GM12872 (cell line): ENCODE data around the gene MED13.

Experiments
- TF ChIP-seq, protein P1 (sequence below): IDR thresholded peaks from 3 replicates; pipeline ENCODE4 v1.5.1; 2011; ENCODE audit warnings: low read depth, mild to moderate bottlenecking, low read length, moderate library complexity; ENCODE audit not compliant: insufficient read depth

Gene MED13

DNA sequence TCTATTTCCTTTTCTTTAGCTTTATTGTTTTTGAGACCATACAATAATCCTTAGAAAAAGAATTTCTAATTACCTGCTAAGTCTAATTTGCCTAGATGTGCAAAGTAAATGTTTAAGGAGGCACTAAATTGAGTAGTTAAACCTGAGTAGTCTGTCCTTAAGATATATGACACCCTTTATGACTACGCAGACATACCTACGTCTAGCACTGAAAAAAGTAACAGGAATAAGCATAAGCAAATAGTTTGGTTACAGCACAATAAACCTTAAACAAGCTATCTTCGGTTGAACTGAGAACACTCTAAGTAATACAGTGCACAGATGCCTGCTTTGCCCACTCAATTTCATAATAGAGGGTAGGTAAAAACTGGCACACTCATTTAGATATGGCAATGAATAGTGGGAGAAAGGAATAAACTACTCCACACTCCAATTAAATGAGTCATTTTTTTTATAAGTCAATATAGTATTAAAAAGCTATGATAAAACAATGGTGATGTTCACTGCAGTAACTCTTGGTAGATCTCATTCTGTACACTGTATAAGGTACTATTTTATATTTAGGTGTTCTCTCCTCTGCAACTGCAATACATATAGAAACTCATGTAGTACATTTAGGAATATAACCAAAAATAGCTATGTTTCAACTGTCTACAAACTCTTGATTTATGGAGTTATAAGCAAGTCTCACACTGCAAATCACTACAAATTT, 117.6 kb downstream of the MED13 start:
- TF ChIP-seq, protein P1, sequence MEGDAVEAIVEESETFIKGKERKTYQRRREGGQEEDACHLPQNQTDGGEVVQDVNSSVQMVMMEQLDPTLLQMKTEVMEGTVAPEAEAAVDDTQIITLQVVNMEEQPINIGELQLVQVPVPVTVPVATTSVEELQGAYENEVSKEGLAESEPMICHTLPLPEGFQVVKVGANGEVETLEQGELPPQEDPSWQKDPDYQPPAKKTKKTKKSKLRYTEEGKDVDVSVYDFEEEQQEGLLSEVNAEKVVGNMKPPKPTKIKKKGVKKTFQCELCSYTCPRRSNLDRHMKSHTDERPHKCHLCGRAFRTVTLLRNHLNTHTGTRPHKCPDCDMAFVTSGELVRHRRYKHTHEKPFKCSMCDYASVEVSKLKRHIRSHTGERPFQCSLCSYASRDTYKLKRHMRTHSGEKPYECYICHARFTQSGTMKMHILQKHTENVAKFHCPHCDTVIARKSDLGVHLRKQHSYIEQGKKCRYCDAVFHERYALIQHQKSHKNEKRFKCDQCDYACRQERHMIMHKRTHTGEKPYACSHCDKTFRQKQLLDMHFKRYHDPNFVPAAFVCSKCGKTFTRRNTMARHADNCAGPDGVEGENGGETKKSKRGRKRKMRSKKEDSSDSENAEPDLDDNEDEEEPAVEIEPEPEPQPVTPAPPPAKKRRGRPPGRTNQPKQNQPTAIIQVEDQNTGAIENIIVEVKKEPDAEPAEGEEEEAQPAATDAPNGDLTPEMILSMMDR: no peak

DNA sequence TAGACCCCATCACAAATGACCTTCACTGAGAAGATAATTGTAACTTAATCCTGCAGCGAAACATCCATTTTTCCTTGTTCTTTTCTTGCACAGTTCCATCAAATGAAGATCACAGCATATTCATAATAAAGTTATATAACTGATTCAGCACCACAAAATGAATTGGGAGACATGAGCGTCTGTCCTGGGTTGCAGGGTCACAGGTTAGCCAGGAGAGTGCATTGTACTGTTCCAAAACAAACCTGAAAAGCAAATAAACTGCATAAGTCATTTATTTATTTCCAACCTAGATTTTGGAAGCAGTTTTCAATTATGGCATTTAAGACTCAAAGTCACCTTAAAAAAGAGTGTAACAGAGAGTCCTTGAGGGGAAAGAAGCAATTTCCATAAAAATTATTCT, 118.7 kb downstream of the MED13 start:
- TF ChIP-seq, protein P1: no peak

DNA sequence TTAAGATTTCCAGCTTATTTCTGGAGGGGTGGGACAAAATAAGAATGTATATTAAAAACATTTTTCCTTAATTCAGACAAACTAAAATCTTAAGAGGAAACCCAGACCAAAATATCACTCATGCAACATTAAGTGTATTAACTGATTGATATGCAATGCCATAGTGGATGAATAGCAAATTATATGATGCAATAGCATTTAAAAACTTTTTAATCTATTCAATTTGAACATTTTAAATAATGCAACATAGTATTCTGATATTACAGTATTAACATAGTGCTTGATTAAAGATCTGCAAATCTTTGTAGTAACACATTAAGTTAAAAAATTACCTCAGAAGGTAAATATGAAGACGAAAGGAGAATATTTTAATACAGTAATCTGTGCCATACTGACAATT, 122.0 kb downstream of the MED13 start:
- TF ChIP-seq, protein P1: no peak

DNA sequence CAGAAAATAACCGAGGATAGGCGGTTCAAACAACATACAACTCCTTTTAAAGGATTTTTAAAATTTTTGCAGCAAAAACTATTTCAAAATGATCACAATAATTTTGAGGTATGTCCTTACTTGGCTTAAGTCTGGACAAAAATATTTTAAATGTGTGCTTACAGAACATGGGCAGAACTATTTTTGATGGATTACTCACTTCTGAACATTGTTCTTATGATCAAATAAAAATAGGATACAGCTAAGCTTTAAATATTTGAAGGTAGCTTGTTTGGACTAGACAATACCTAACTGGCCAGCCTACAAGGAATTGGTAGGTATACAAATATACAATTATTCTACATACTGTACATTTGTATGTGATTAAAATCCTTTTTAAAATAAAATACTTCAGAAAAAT, 123.0 kb downstream of the MED13 start:
- TF ChIP-seq, protein P1: no peak

DNA sequence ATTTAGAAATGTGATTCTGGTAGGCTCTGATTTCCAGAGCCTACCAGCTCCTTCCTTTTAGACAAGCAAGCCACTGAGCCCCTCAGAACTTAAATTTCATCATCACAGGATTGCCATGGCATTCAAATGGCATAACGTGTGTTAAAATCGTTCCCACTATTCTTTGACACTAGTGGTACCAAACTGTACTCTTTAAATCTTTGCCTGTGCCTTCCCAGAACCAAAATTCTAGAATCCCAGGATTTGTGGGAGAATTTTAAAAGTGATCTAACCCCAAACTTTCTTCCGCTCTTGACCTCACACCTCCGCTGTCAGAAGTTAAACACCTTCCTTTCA, 137.0 kb downstream of the MED13 start:
- TF ChIP-seq, protein P1: no peak

DNA sequence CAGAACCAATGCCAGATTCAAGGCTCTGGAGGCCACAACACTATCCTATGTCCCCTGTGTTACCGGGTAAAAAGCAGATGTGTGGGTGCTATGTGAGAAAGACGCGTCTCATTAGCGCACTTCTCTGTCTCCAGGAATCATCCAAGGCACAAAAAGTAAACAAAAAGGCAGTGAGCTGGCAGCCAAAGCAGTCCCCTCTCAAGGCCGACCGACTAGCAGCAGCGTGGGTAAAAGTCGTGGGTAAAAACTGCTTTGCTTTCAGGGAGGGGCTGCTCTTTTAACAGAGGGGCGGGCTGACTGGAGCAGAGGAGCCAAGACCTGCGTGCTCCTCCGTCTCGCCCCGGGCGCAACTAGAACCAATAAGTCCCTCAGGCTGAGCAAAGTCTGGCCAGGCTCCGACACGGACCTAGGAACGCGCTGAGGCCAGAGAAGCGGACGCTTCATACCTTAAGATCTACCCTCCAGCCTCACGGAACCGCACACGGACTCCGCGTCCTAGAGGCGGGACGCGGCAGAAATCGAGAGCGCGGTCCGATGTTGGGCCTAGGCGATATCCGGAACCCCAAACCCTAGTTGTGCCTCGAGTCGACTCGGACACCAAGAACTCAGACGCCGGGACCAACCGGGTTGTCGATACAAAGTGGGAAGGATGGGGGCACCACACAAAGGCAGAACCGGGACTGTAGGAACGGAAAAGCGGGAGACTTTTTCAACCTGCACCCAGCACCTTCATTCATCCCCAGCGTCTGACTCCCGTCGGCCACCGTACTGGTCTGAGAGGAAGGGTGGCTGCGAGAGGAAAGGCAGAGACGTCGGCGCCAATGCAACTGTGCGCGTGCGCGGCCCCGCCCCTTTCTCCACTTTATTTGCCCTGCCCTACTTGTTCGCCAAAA, 137.6 kb downstream of the MED13 start, which contains the start of gene INTS2:
INTS2 (minus strand) TSS at position 775 of the 893 bp plus-strand sequence. CDS start 1,338 bp downstream, outside the sequence.
- TF ChIP-seq, protein P1: no peak

DNA sequence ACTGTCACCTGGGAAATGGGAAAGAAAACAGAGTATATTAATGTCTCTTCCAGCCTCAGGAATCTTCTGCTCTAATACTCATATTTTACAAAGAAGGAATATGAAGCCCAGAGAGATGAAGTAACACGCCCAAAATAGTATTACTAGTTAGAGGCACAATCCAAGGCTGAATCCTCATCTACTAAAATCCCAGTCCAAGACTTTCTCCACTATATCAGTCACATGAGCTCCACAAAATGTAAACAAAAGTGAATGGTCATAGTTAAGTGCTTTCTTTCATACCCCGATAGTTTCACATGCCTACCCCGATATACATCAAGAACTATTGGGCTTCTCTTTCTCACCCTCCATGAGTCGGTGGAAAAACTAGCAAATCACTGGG, 138.3 kb downstream of the MED13 start:
- TF ChIP-seq, protein P1: no peak
